ENCODE results near the gene TOX2. TPM values are rescaled to one million over a fixed set of nuclear protein-coding genes. Genes with fewer than 3 reads are reported as not detected.

The TOX2 gene
- polyA plus RNA-seq, 3 donors = 0.39 to 0.56 (median 0.47) TPM

GRCh38 chr20:44097521-44098255 lies 183.0 kb downstream of the TOX2 start:
- no peak overlapping the region for H3K4me3 Mint-ChIP-seq
- Histone ChIP-seq H3K36me3 (replicated peaks in 1 of 2; ENCODE audit: control insufficient read depth in 1 of 2, insufficient read depth in 2 of 2, low read length in 2 of 2) (no peaks in the 10 kb centered on the region), H3K79me2 (ENCODE audit: insufficient read depth, low read length) (no peaks in the 10 kb centered on the region), H3K4me2 (replicated peaks; ENCODE audit: extremely low read depth, low read length, poor library complexity, severe bottlenecking) (no peak overlapping the region), H3K9ac (ENCODE audit: insufficient read depth, low read length, poor library complexity, severe bottlenecking) (no peak overlapping the region), H3K27me3 (ENCODE audit: control insufficient read depth in 2 of 2, insufficient read depth in 2 of 2, low read length in 2 of 2) (peaks cover 0 to 2% of the 10 kb centered on the region in 2 donors), H2AFZ (ENCODE audit: insufficient read depth, low read depth, low read length, poor library complexity, severe bottlenecking) (no peak overlapping the region), H4K20me1 (ENCODE audit: insufficient read depth, low read length) (no peaks in the 10 kb centered on the region), H3K4me1 (ENCODE audit: control insufficient read depth in 1 of 2, insufficient read depth in 2 of 2, low read length in 2 of 2) (no peaks in the 10 kb centered on the region), H3K9me3 (replicated peaks in 1 of 2; ENCODE audit: control insufficient read depth in 1 of 2, insufficient read depth in 1 of 2, low read length in 2 of 2) (no peaks in the 10 kb centered on the region), H3K27ac (ENCODE audit: low read depth in 1 of 2, low read length in 2 of 2) (no peak overlapping the region), H3K4me3 (replicated peaks in 1 of 3; ENCODE audit: low read depth in 2 of 3, low read length in 3 of 3) (no peak overlapping the region)
- H3K27ac Mint-ChIP-seq = no peak overlapping the region
- DNase-seq = no peak
- 86% methylated on average over 11 of the region's 14 CpGs for WGBS (ENCODE audit: insufficient coverage)
- no peak for TF ChIP-seq CTCF (IDR thresholded peaks at IDR 0.05)
- intact Hi-C loops (cut with micrococcal nuclease) = no loop called here
- H3K4me1 Mint-ChIP-seq = peaks cover 2% of the 10 kb centered on the region
- peaks cover 5 to 9% (median 8%) of the 10 kb centered on the region in 3 donors for H3K27me3 Mint-ChIP-seq (ENCODE audit: low read depth in 3 of 3)
- no peaks in the 10 kb centered on the region for H3K36me3 Mint-ChIP-seq
- H3K9me3 Mint-ChIP-seq = peaks cover 0 to 7% (median 0%) of the 10 kb centered on the region in 7 donors

- 100% methylated on average over 3 of the region's 6 CpGs for WGBS (ENCODE audit: insufficient coverage)
- Mint-ChIP-seq H3K4me3 (no peak overlapping the region), H3K4me1 (no peaks in the 10 kb centered on the region), H3K9me3 (peaks cover 0 to 7% (median 0%) of the 10 kb centered on the region in 7 donors), H3K27me3 (ENCODE audit: low read depth in 3 of 3) (peaks cover 2 to 7% (median 7%) of the 10 kb centered on the region in 3 donors), H3K27ac (no peak overlapping the region), H3K36me3 (no peaks in the 10 kb centered on the region)
- no peak overlapping the region for H3K4me2 ChIP-seq (replicated peaks; ENCODE audit: extremely low read depth, low read length, poor library complexity, severe bottlenecking)
- H3K9me3 ChIP-seq (replicated peaks in 1 of 2; ENCODE audit: control insufficient read depth in 1 of 2, insufficient read depth in 1 of 2, low read length in 2 of 2) = no peaks in the 10 kb centered on the region
- no peaks in the 10 kb centered on the region for H3K4me1 ChIP-seq (ENCODE audit: control insufficient read depth in 1 of 2, insufficient read depth in 2 of 2, low read length in 2 of 2)
- DNase-seq = no peak
- H2AFZ ChIP-seq (ENCODE audit: insufficient read depth, low read depth, low read length, poor library complexity, severe bottlenecking) = no peak overlapping the region
- peaks cover 0 to 2% of the 10 kb centered on the region in 2 donors for H3K27me3 ChIP-seq (ENCODE audit: control insufficient read depth in 2 of 2, insufficient read depth in 2 of 2, low read length in 2 of 2)
- H4K20me1 ChIP-seq (ENCODE audit: insufficient read depth, low read length) = no peaks in the 10 kb centered on the region
- intact Hi-C loops (cut with micrococcal nuclease) = no loop called here
- H3K79me2 ChIP-seq (ENCODE audit: insufficient read depth, low read length) = no peaks in the 10 kb centered on the region
- no peak overlapping the region for H3K27ac ChIP-seq (ENCODE audit: low read depth in 1 of 2, low read length in 2 of 2)
- H3K9ac ChIP-seq (ENCODE audit: insufficient read depth, low read length, poor library complexity, severe bottlenecking) = no peak overlapping the region
- H3K4me3 ChIP-seq (replicated peaks in 1 of 3; ENCODE audit: low read depth in 2 of 3, low read length in 3 of 3) = no peak overlapping the region
- TF ChIP-seq CTCF (IDR thresholded peaks at IDR 0.05) = no peak
- H3K36me3 ChIP-seq (replicated peaks in 1 of 2; ENCODE audit: control insufficient read depth in 1 of 2, insufficient read depth in 2 of 2, low read length in 2 of 2) = no peaks in the 10 kb centered on the region
These were observed 183.6 kb downstream of the TOX2 start for GRCh38 chr20:44098256-44098630.
